Omental fat pad (tissue), 4 donors: ENCODE results near the gene CDK8. TPM values are rescaled to one million over a fixed set of nuclear protein-coding genes. Genes with fewer than 3 reads are reported as not detected.

Source experiments
- ATAC-seq: fragments of 150-250 bp; one replicate; pipeline ENCODE4 v1.9.1; 2016; ENCODE audit warnings: mild to moderate bottlenecking, moderate library complexity; ENCODE audit not compliant: low FRiP score
- DNase-seq: peaks from one replicate; pipeline ENCODE4 v3.0.0-alpha.2; 2019; ENCODE audit warnings: low spot score
- small RNA-seq: library from RNA; depleted of rRNA; stranded (forward); fragments of <200 nt; gene quantifications from one replicate; pipeline ENCODE3, GENCODE V24; 2016
- total RNA-seq, 4 donors: library from RNA; depleted of rRNA; stranded (reverse); fragments of >200 nt; gene quantifications; one replicate each; pipeline ENCODE4 v1.1.0, GENCODE V29; 2016
- TF ChIP-seq, protein P1 (sequence below), 3 donors: fragments of 450-650 bp; IDR thresholded peaks; one replicate each; pipeline ENCODE4 v1.5.1; 2016 to 2017; ENCODE audit warnings: antibody characterized with exemption in 3 of 3, mild to moderate bottlenecking in 3 of 3, moderate library complexity in 2 of 3

CDK8 gene
- total RNA-seq, 4 donors from 2014 or later: 11.7 to 16.6 (median 13.0) TPM

DNA sequence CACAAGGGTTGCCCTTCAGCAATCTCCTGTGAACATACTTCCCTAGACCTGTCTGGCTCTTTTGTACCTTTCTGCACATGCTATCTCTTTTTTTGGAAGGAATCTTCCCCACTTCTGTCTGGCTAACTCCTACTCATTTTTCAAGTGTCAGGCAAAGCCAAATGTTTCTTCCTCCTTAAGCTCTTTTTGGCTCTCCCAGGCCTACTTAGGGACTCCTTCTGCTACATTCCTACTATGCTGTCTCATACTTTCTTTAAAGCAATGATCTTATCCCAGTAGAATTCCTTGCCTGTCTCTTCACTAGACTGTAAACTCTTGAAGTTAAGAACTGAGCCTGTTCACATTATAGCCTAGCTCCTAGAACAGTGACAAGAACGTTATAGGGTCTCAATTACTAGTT lies 188.6 kb downstream of the CDK8 start:
- TF ChIP-seq, protein P1, sequence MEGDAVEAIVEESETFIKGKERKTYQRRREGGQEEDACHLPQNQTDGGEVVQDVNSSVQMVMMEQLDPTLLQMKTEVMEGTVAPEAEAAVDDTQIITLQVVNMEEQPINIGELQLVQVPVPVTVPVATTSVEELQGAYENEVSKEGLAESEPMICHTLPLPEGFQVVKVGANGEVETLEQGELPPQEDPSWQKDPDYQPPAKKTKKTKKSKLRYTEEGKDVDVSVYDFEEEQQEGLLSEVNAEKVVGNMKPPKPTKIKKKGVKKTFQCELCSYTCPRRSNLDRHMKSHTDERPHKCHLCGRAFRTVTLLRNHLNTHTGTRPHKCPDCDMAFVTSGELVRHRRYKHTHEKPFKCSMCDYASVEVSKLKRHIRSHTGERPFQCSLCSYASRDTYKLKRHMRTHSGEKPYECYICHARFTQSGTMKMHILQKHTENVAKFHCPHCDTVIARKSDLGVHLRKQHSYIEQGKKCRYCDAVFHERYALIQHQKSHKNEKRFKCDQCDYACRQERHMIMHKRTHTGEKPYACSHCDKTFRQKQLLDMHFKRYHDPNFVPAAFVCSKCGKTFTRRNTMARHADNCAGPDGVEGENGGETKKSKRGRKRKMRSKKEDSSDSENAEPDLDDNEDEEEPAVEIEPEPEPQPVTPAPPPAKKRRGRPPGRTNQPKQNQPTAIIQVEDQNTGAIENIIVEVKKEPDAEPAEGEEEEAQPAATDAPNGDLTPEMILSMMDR (IDR thresholded peaks at IDR 0.05): no peak
- ATAC-seq (peak; percentile 76), DNase-seq (no peak)

DNA sequence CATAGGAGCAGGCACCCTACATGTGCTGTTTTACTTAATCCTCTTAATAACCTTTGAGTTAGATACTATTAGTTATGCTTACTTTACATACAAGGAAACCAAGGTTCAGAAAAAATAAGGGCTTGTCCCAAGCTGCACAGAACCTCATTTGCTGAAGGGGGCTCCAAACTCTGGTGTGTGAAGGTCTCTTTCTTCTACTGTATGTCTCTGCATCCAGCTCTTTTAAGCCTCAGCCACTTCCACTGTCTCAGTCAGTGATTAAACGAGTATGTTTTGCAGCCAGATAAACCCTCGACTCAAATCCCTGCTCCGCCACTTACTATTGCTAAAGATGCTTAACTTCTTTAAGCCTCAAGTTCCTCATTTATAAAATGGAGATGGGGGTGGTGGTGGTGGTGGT lies 191.2 kb downstream of the CDK8 start:
- no peak for ATAC-seq
- TF ChIP-seq, protein P1 (IDR thresholded peaks at IDR 0.05): no peak
- no peak for DNase-seq

DNA sequence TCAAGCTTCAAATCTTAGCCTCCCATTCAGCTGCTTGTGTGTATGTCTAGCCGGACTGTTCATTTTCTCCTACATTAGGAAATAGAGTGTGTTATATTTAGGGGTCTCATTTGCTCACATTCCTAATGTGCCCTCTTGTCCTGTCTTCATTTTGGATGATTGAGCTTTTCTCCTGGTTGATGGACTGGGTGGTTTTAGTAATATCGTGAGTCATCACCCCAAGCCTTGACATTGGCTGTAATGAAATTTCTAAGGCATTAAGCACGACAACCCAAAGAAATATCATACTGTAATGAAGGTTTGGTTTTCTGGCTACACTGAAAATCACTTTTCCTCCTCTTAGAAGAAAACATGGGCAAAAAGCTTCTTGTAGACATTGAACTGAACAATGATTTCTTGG lies 192.8 kb downstream of the CDK8 start:
- ATAC-seq: no peak
- TF ChIP-seq, protein P1 (IDR thresholded peaks at IDR 0.05): no peak
- DNase-seq: no peak

DNA sequence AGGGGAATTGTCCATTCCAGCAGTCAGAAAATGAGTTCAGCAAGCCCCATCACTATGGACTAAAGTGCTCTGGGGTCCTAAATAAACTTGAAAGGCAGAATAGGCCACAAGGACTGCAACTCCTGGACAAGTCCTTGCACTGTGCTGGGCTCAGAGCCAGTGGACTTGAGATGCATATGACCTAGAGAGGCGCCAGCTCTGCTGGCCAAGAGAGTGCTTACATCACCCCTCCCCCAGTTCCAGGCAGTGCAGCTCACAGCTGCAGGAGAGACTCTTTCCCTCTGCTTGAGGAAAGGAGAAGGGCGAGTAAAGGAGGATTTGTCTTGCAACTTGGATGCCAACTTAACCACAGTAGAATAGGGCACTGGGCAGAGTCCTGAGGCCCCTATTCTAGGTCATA lies 194.1 kb downstream of the CDK8 start:
- DNase-seq: no peak
- ATAC-seq: no peak
- TF ChIP-seq, protein P1 (IDR thresholded peaks at IDR 0.05): no peak

DNA sequence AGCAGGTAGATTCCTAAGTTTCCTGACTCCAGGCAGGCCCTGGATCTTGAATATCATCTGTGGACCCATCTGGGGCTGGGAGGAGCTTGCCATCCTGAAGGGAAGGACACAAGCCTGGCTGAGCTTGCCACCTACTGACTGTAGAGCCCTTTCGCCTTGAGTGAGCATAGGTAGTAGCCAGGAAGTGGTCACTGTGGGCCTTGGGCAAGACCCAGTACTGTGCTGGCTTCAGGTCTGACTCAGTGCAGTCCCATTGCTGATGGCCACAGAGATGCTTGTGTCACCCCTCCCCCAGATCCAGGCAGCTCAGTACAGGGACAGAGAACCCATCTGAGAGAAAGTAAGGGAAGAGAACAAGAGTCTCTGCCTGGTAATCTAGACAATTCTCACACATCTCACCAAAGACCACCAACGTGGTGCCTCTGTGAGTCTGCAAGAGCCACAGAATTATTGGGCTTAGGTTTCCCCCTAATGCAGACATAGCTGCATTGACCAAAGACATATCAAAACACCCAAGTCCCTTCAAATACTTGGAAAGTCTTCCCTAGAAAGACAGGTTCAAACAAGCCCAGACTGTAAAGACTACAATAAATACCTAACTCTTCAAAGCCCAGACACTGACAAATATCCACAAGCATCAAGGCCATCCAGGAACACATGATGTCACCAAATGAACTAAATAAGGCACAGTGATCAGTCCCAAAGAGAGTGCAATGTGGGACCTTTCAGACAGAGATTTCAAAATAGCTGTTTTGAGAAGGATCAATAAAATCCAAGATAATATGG lies 195.3 kb downstream of the CDK8 start:
- DNase-seq: no peak
- TF ChIP-seq, protein P1 (IDR thresholded peaks at IDR 0.05): no peak
- ATAC-seq: no peak

Small RNA genes lying within 50 kb of the gene (small RNA-seq; reads per million reads assigned to genes)
- gene RF02271: not detected

Other genes with a start within 250 kb of the CDK8 start
- gene SHISA2, start 202.1 kb upstream of the CDK8 start, total RNA-seq: 1 to 10 TPM in 2 of 4 donors, under 1 TPM in 2; 0.25 to 2.0 (median 1.1) TPM
- 10 to 100 TPM; 27.0 to 33.7 (median 27.5) TPM for gene RNF6, start 31.8 kb upstream of the CDK8 start, total RNA-seq